OCI-LY7 (cell line): Measurements from ENCODE around the gene LPP.

Source experiments
- EZH2phosphoT487 ChIP-seq: fragments of 200-600 bp; sonication (generic); IDR thresholded peaks from 2 replicates; pipeline ENCODE4 v1.6.1; 2018; ENCODE audit warnings: low read depth, borderline replicate concordance, mild to moderate bottlenecking, mixed run types, antibody characterized with exemption, low read length, moderate library complexity, mixed read lengths
- TF ChIP-seq, protein P1 (sequence below): fragments of 200-600 bp; sonication (generic); conservative IDR thresholded peaks from 2 replicates; pipeline ENCODE4 v1.5.1; 2014; ENCODE audit warnings: mild to moderate bottlenecking, antibody characterized with exemption, low read length, moderate library complexity, mixed read lengths

DNA sequence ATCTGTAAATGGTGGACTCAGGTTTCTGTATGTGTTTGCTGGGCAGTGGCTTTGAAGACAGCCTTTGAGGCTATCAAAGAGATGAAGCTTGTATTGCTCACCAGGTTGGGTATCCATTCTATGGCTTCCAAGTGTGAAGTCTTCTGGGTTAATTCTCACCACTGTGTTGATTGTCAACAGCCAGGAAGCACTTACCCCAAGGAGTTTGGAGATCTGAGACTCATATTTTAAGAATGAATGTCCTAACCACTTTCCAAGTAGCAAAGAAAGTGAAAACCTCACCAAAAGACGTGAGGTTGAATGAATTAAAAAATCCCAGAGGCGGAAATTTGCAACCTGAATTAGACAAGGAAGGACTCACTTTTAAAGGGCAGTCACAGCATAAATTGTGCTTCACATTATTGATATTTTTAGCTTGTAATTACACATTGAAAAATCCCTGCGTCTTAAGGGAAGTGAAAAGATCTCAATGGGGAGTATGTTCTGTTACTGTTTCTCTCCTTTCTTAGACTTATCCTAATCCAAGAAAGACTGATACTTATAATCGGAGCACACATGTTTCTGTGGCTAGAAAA, 713.8 kb downstream of the LPP start:
- TF ChIP-seq, protein P1, sequence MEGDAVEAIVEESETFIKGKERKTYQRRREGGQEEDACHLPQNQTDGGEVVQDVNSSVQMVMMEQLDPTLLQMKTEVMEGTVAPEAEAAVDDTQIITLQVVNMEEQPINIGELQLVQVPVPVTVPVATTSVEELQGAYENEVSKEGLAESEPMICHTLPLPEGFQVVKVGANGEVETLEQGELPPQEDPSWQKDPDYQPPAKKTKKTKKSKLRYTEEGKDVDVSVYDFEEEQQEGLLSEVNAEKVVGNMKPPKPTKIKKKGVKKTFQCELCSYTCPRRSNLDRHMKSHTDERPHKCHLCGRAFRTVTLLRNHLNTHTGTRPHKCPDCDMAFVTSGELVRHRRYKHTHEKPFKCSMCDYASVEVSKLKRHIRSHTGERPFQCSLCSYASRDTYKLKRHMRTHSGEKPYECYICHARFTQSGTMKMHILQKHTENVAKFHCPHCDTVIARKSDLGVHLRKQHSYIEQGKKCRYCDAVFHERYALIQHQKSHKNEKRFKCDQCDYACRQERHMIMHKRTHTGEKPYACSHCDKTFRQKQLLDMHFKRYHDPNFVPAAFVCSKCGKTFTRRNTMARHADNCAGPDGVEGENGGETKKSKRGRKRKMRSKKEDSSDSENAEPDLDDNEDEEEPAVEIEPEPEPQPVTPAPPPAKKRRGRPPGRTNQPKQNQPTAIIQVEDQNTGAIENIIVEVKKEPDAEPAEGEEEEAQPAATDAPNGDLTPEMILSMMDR, result no peak
- no peak for TF ChIP-seq EZH2phosphoT487
